HUES48 (cell line): ENCODE measurements around the gene EZR.

ENCODE experiments used
- H3K27ac ChIP-seq: one replicate; pipeline ENCODE4 v1.7.0; 2013; ENCODE audit warnings: low read depth, low read length, inconsistent platforms
- H3K27me3 ChIP-seq: 2 replicates; pipeline ENCODE4 v1.6.1; 2013; ENCODE audit warnings: mild to moderate bottlenecking, low read length; ENCODE audit not compliant: control insufficient read depth, insufficient read depth
- H3K36me3 ChIP-seq: 2 replicates; pipeline ENCODE4 v1.6.1; 2013; ENCODE audit warnings: low read length; ENCODE audit not compliant: control insufficient read depth, insufficient read depth
- H3K4me1 ChIP-seq: 2 replicates; pipeline ENCODE4 v1.6.1; 2013; ENCODE audit warnings: mild to moderate bottlenecking, low read length; ENCODE audit not compliant: control insufficient read depth, insufficient read depth
- H3K4me3 ChIP-seq: 2 replicates; pipeline ENCODE4 v1.5.1; 2013; ENCODE audit warnings: mild to moderate bottlenecking, low read depth, low read length
- H3K9ac ChIP-seq: 2 replicates; pipeline ENCODE4 v1.6.1; 2013; ENCODE audit warnings: mild to moderate bottlenecking, low read depth, low read length, moderate library complexity
- H3K9me3 ChIP-seq: 2 replicates; pipeline ENCODE4 v1.6.1; 2013; ENCODE audit warnings: low read length; ENCODE audit not compliant: control insufficient read depth, insufficient read depth

The EZR gene

GRCh38 chr6:158791274-158791855 is 27.8 kb downstream of the EZR start:
- H3K9me3 ChIP-seq: no peaks in the 10 kb centered on the region
- H3K27ac ChIP-seq: no peak overlapping the region
- H3K27me3 ChIP-seq: no peaks in the 10 kb centered on the region
- H3K9ac ChIP-seq: no peak overlapping the region
- peaks cover 12% of the 10 kb centered on the region for H3K4me1 ChIP-seq
- H3K36me3 ChIP-seq: peaks cover 51% of the 10 kb centered on the region
- H3K4me3 ChIP-seq: no peak overlapping the region

DNA sequence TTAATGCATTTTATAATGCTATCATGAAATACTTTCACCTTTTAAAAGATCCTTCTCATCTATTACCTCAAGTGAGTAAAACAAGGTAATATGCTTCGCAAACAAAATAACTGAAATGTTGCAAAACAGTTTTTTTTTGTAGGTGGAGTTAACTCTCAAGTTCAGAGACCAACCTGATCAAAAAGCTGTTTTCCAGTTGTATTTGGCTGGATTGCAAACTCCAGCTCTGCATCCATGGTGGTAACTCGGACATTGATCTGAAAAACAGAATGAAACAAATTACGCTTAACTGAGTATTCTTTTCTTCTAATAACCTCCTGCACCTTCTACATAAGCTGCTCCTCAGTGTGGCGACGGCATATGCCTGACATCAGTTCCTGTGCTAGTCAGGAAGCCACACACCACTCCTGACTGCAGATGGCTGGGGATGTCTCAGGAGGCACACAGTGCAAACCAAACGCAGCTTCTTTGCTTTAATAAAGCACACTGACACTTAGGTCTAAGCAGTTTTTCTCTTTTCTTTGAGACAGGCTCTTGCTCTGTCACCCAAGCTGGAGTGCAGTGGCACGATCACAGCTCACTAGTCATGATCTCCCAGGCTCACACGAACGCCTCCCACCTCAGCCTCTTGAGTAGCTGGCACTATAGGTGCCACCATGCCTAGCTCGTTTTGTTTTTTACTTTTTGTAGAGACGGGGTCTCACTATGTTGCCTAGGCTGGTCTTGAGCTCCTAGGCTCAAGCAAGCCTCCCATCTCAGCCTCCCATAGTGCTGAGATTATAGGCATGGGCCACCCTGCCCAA is 29.9 kb downstream of the EZR start:
- no peaks in the 10 kb centered on the region for H3K9me3 ChIP-seq
- H3K4me1 ChIP-seq: peaks cover 5% of the 10 kb centered on the region
- no peaks in the 10 kb centered on the region for H3K27me3 ChIP-seq
- H3K27ac ChIP-seq: no peak overlapping the region
- H3K4me3 ChIP-seq: no peak overlapping the region
- no peak overlapping the region for H3K9ac ChIP-seq
- peaks cover 59% of the 10 kb centered on the region for H3K36me3 ChIP-seq

- no peaks in the 10 kb centered on the region for H3K4me1 ChIP-seq
- H3K36me3 ChIP-seq: peaks cover 78% of the 10 kb centered on the region
- no peak overlapping the region for H3K27ac ChIP-seq
- no peak overlapping the region for H3K9ac ChIP-seq
- H3K27me3 ChIP-seq: no peaks in the 10 kb centered on the region
- H3K9me3 ChIP-seq: no peaks in the 10 kb centered on the region
- no peak overlapping the region for H3K4me3 ChIP-seq
These were observed 31.8 kb downstream of the EZR start for GRCh38 chr6:158787395-158787794.

DNA sequence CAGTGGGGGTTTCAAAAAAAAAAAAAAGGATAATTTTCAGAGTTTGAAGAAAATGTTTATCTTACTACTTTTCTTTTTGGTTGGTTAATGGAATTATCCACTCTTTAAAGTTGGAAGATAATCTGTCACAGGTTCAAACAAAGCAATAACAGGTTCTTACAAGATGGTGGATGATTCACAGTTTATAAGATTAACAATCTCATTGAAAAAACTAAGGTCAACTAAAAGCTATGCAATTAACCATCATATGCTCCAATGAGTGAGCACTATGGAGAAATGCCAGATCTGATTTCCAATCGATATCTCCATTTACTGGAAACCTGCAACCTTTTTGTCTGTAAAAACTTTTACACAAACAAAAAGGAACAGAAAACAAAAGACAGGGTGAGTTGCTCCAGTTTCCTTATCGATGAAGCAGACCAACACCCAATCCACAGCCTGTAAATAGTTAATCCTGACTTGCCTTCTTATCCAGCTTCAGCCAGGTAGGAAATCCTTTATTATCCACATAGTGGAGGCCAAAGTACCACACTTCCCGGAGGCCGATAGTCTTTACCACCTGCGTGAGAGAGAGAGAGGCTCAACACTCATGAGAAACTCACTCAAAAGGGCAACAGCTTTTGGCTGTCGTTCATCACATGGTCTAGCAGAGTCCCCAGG is 32.4 kb downstream of the EZR start:
- Histone ChIP-seq H3K9ac (no peak overlapping the region), H3K27ac (no peak overlapping the region)

DNA sequence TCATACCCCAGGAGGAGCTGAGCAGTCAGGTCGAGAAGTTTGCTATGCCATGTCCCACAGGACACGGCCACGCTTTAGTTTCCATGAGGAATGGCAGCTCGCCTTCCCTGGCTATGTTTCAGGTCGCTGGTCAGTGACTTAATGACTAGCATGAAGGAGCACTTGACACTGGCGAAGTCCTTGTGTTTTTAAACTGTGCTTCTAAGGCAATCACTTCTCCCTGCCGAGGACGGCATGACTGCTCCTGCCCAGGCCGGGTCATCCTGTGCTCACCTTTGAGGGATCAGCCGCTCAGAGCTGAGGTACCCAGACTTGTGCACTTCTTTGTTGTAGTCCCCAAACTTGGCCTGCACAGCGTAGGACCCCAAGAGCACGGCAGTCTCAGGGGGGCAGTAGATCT is 34.1 kb downstream of the EZR start:
- Histone ChIP-seq H3K9me3 (no peaks in the 10 kb centered on the region), H3K4me1 (no peaks in the 10 kb centered on the region), H3K4me3 (no peak overlapping the region), H3K36me3 (peaks cover 99% of the 10 kb centered on the region), H3K27ac (peak overlapping the region; percentile 42), H3K9ac (no peak overlapping the region), H3K27me3 (no peaks in the 10 kb centered on the region)

More for the DNA sequence above, 32.4 kb downstream of the EZR start:
- Histone ChIP-seq H3K36me3 (peaks cover 84% of the 10 kb centered on the region), H3K4me1 (no peaks in the 10 kb centered on the region), H3K4me3 (no peak overlapping the region), H3K27me3 (no peaks in the 10 kb centered on the region), H3K9me3 (no peaks in the 10 kb centered on the region)

- no peaks in the 10 kb centered on the region for H3K27me3 ChIP-seq
- H3K9me3 ChIP-seq: no peaks in the 10 kb centered on the region
- no peak overlapping the region for H3K9ac ChIP-seq
- H3K36me3 ChIP-seq: peaks cover 95% of the 10 kb centered on the region
- no peaks in the 10 kb centered on the region for H3K4me1 ChIP-seq
- no peak overlapping the region for H3K4me3 ChIP-seq
- H3K27ac ChIP-seq: no peak overlapping the region
These were observed 34.7 kb downstream of the EZR start for GRCh38 chr6:158784505-158784904.

GRCh38 chr6:158783851-158784250 is 35.3 kb downstream of the EZR start:
- H3K27ac ChIP-seq: peak overlapping the region; percentile 34
- H3K4me1 ChIP-seq: no peaks in the 10 kb centered on the region
- no peaks in the 10 kb centered on the region for H3K27me3 ChIP-seq
- H3K4me3 ChIP-seq: no peak overlapping the region
- no peak overlapping the region for H3K9ac ChIP-seq
- peaks cover 94% of the 10 kb centered on the region for H3K36me3 ChIP-seq
- no peaks in the 10 kb centered on the region for H3K9me3 ChIP-seq

DNA sequence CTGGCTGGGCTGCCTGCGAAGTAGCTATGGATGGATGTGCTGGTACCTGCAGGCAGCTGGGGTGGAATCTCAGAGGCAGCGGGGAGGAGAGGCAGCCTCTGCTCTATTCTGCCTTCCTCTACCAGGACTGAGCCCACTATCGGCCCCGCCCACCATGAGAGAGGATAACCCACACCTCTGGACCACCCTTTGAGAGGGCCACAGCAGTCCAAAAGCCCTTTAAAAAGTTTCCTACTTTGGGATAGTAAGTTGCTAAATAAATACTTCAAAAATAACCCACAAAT is 36.1 kb downstream of the EZR start:
- no peak overlapping the region for H3K27ac ChIP-seq
- no peaks in the 10 kb centered on the region for H3K9me3 ChIP-seq
- no peaks in the 10 kb centered on the region for H3K4me1 ChIP-seq
- H3K36me3 ChIP-seq: peaks cover 94% of the 10 kb centered on the region
- H3K4me3 ChIP-seq: no peak overlapping the region
- H3K9ac ChIP-seq: no peak overlapping the region
- no peaks in the 10 kb centered on the region for H3K27me3 ChIP-seq

DNA sequence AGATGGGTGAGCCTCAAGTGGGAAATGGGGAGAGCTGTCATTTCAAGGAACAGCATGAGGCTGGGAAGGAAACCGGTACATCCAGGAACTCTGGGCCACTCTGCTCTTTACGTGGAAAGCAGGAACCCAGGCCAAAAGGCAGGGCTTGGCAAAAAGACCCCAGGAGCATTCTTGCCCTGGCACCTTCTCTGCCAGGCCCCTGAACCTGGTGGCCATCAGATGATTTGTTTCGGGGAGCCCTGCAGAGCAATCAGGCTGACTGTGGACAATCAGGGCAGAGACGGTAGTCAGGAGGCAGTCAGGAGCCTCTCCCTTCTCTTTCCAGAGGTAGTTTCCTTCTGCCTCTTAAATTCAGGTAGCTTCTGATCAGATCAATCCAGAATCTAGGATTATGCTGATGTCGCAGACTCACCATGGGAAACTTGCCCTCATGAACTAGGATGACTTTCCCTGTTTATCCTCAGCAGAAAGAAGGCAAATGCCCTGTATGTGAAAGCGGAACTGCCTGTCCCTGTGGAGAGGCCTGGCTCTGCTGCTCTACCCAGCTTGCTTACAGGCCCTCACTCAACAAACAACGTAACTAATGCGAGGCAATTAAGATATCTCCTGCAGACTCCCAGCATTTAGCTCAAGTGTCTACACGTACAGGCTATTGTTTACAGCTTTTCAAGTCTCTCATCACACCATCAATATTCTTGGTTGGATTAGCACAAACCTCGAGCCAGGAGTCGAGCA is 36.6 kb downstream of the EZR start:
- Histone ChIP-seq H3K36me3 (peaks cover 94% of the 10 kb centered on the region), H3K4me3 (no peak overlapping the region), H3K9ac (no peak overlapping the region), H3K27ac (no peak overlapping the region), H3K4me1 (no peaks in the 10 kb centered on the region), H3K9me3 (no peaks in the 10 kb centered on the region), H3K27me3 (no peaks in the 10 kb centered on the region)

DNA sequence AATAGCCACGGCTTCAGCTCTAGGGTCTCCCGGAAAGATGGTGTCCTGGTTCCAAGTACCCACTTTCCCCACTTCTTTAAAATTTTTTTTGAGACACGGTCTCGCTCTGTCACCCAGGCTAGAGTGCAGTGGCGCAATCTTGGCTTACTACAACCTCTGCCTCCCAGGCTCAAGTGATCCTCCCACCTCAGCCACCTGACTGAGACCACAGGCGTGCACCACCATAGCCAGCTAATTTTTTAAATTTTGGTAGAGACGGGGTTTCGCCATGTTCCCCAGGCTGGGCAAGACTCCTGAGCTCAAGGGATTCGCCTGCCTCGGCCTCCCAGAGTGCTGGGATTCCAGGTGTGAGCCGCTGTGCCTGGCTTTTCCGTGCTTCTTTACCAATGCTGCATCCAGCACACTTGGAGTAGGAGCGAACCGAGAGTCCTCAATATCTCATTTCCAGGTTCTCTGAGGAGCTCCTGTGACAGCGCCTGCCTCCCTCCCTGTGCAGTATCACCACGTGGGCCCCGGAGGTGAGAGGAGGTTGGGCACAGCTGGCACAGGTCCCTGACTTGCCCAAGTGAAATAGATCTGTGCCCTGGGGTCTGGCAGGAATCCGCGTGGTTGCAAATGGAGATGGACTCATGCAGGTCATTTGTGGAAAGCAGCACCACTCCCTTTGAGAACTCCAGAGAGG is 37.3 kb downstream of the EZR start:
- H3K27ac ChIP-seq: no peak overlapping the region
- peaks cover 94% of the 10 kb centered on the region for H3K36me3 ChIP-seq
- no peak overlapping the region for H3K4me3 ChIP-seq
- H3K4me1 ChIP-seq: no peaks in the 10 kb centered on the region
- no peaks in the 10 kb centered on the region for H3K27me3 ChIP-seq
- H3K9me3 ChIP-seq: no peaks in the 10 kb centered on the region
- H3K9ac ChIP-seq: no peak overlapping the region
